Islet of Langerhans (tissue), 1 donor: ENCODE results near the gene IFT122.
A peak's percentile ranks its signal among the peaks of the same experiment; 100 is the strongest.

Source experiments
- FAIRE-seq: peaks from one replicate; lab custom pipeline; 2011; peaks lifted over from hg19 to GRCh38; lab: Jason Lieb, UNC

Gene IFT122

DNA sequence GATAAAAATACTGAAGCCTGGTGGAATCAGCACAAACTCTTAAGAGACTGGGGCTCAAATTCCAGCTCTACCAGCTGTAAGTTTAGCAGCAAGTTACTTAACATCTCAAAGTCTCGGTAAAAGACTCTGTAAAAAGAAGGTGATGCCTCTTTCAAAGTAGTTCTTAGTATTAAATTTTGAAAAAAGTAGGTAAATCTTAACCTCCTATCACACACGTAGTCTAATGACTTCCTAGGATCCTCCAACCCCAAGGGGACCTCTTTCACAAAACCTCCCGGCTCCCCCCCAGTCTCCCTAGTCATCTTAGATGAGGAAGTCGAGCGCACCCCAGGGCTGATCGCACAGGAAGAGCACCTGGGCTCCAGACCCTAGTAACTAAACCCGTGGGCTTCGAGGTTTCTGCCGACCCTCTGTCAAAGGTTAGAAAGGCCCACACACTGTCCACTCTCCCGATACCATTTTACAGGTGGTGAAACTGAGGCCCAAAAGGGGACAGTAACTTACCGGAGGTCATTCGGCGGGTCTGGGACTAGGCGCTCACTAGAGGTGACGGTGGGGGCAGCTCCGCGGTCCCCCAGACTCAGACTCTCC lies 703 bp upstream of the IFT122 start:
- FAIRE-seq = no peak

DNA sequence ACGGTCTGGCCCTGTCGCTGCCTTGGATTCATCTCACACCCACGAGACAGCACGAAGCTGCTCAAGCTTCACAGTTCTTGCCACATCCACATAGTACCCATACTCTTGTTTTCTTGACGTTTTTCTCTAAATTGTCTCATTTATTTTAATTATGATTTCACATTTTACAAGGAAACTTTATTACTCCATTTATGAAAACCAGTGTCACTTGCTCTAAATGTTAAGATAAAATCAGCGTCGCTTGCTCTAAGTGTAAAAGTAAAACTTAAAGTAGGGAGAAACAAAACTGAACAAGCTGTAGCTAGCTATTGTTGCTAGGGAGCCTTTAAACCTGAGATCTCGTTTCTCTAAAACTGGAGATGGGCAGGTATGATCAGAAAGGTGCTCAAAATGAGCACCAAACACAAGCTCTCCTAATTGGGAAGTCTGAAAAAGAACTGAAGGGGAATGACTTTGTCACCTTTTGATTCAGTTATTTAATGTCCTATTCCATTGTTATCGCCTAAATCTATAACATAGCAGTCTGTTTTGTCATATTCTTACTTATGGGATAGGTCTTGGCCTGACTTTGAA lies 680 bp downstream of the IFT122 start:
- FAIRE-seq = peak; percentile 30

GRCh38 chr3:129441215-129441614 lies 1.2 kb downstream of the IFT122 start:
- no peak for FAIRE-seq

- FAIRE-seq = no peak
These were observed 1.8 kb downstream of the IFT122 start for GRCh38 chr3:129441782-129442181.

DNA sequence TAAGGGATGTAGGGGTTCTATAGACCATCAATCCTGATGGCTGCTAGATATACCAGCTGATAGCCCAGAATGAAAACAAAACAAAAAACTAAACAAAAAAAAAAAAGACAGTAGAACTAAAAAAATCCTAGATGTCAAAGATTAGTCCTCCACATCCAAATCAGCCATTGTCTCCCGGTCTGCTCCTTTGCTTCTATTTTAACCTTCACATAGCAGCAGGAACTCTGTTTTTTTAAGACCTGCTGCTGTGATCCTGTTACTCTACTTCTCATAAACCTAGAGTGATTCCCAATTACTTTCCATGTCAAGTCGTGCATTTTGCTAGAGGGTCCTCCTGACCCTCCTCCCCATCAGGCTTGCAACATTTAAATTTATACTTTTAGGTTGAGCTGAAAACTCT lies 2.5 kb downstream of the IFT122 start:
- FAIRE-seq = no peak

DNA sequence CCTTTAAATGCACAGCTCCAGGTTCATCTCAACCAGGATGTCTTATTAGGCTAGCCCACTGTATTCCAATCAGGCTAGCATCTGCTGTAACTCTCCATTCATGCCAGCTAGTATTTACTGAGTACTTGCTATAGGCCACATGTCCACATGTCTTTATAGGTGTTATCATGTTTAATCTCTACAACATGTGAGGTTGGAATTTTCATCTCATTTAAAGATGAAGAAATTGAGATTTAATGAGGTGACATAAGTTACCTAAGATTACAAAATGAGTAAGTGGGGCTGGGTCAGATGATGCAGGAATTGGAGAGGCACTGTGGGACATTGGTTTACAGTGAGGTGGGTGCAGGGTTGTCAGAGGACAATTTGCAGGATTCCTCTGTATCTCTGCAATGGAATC lies 2.9 kb downstream of the IFT122 start:
- no peak for FAIRE-seq

- FAIRE-seq = no peak
These were observed 5.4 kb downstream of the IFT122 start for GRCh38 chr3:129445471-129445870.

- no peak for FAIRE-seq
These were observed 6.9 kb downstream of the IFT122 start for GRCh38 chr3:129446926-129447325.

DNA sequence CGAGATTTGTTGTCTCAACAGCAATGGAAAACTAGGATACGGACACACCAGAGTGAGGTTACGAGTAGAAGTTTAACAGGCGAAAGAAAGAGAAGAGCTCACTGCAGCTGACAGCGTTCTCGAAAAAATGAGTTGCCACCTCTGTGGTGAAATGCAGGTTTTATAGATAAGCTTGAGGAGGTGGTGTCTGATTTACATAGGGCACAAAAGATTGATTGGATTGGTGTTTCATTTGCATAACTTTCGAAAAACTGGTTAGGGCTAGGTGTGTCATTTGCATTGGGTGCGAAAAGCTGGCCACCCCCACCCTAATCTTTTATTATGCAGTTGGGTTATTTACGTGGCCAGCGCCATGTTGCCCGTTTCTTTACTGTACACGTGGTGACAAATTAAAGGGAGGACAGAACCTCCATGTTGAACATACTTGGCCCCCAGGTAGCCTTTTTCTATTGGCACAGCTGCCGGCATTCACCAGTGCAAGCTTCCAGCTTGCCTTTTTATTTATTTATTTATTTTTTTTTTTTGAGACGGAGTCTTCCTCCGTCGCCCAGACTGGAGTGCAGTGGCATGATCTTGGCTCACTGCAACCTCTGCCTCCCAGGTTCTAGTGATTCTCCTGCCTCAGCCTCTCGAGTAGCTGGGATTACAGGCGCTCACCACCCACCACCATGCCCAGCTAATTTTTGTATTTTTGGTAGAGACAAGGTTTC lies 8.3 kb downstream of the IFT122 start:
- FAIRE-seq = no peak

GRCh38 chr3:129449279-129450115 lies 9.5 kb downstream of the IFT122 start:
- FAIRE-seq = no peak

DNA sequence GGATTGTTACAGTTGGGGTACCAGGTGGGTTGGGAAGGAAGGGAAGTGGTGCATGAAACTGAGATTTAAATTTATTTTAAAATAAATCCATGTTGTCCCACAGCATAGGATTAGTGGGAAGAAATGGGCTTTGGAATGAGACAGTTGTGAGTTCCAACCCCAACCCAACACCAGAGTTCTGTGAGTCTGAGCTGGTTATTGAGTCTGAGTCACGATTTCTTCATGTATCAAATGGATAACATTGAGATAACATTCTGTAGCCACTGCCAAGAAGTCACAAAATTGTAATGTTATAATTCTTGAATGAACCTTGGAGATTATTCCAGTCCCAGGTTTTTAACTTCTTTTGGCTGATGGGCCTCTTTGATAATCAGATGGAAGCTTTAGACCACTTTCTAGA lies 13.7 kb downstream of the IFT122 start:
- FAIRE-seq = no peak

- no peak for FAIRE-seq
These were observed 20.1 kb downstream of the IFT122 start for GRCh38 chr3:129460155-129460554.

DNA sequence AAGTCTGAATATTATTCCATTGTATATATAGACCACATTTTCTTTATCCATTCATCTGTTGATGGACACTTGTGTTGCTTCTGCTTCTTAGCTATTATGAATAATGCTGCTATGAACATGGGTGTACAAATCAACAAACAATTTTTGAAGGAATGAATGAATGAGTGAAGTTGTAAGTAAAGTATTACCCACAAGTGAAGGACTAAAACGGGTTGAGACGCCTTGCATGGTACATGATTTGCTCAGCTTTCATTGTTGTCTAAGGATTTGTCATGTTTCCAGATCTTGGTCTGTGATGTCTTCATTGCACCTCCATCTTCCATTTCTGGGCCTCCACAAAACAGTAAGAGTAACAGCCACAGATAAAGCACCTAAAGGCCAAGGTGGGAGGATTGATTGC lies 20.5 kb downstream of the IFT122 start:
- no peak for FAIRE-seq

GRCh38 chr3:129461022-129461421 lies 21.0 kb downstream of the IFT122 start:
- no peak for FAIRE-seq

DNA sequence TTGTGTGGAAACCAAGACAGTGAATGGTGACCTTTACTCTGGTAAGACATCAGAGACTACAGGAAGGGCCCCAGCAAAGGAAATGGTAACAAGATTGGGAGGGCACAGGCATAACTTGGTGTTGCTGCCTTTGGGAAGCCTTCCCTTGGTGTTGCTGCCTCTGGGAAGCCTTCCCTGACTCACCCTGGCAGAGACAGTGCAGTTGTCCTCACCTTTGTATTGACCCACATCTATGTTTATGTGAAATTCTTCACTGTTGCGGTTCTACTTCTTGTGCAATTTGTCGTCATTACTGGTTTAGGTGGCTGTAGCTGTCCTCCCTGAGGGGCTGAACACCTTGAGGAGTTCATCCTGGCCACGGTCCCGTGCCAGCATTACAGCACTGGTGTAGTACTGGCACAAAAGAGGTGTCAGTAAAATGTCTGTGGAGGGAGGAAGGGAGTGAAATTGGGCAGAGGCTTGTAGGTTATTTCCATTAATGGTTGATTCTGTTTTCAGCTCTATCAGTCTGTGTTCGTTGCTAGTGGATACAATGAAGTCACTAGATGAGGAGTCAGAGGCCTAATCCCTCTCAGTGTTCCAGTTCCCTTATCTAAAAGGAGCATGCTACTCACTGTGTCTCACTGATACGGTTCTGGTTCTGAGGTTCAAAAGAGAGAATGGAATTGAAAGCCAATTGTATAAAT lies 21.6 kb downstream of the IFT122 start:
- peak; percentile 38 for FAIRE-seq

DNA sequence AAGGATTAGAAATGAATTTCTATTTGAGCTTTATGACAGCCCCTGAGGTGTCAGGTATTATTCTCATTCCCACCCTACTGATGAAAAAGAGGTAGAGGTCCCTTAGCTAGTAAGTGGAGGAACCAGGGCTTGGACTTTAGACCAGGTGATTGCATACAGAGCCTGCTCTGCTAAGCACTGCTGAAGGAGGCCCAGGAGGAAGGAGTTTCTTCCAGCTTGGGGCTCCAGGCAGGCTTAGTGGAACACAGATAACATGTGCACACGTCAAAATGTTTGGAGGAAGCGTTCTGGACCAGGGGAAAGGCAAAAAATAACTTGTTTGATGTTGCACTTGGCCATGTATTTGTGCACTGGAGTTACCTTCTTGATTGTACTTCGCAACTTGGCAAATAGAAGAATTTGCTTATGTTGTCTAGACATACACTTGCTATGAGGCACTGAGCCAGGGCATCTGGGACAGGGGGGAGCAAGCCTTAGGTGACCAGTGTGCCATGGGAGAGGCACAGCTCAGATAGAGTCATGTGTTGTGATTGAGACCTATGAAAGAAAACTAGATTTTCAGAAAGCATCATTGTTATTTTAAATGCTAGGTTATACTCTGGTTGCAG lies 22.4 kb downstream of the IFT122 start:
- FAIRE-seq = no peak

GRCh38 chr3:129463094-129463493 lies 23.1 kb downstream of the IFT122 start:
- no peak for FAIRE-seq

GRCh38 chr3:129463716-129464115 lies 23.7 kb downstream of the IFT122 start:
- FAIRE-seq = no peak

- FAIRE-seq = no peak
These were observed 27.9 kb downstream of the IFT122 start for GRCh38 chr3:129467932-129468331.

GRCh38 chr3:129469026-129469425 lies 29.0 kb downstream of the IFT122 start:
- no peak for FAIRE-seq

GRCh38 chr3:129470861-129471260 lies 30.8 kb downstream of the IFT122 start:
- no peak for FAIRE-seq
